ENCODE results near the gene MTHFD1L.

The MTHFD1L gene

GRCh38 chr6:151022492-151022891 lies 157.0 kb downstream of the MTHFD1L start:
- Histone ChIP-seq H3K27ac (ENCODE audit: low read length) (no peak overlapping the region), H3K27me3 (ENCODE audit: control insufficient read depth, insufficient read depth, low read length) (no peaks in the 10 kb centered on the region), H3K36me3 (ENCODE audit: control insufficient read depth, insufficient read depth, low read length) (no peaks in the 10 kb centered on the region; the same call in 1 of the 2 replicates), H3K9me3 (ENCODE audit: control insufficient read depth, insufficient read depth, low read length) (no peaks in the 10 kb centered on the region), H3K4me3 (ENCODE audit: low read length) (no peak overlapping the region), H3K4me1 (ENCODE audit: control insufficient read depth, insufficient read depth, low read length) (no peaks in the 10 kb centered on the region)
- DNase-seq (ENCODE audit: low read depth, low spot score), result no peak
- WGBS (ENCODE audit: insufficient coverage, insufficient read length), result no CpG with 5 or more reads among the region's 3 CpGs

- Histone ChIP-seq H3K4me3 (ENCODE audit: low read length) (no peak overlapping the region), H3K27ac (ENCODE audit: low read length) (no peak overlapping the region), H3K4me1 (ENCODE audit: control insufficient read depth, insufficient read depth, low read length) (no peaks in the 10 kb centered on the region), H3K36me3 (ENCODE audit: control insufficient read depth, insufficient read depth, low read length) (no peaks in the 10 kb centered on the region; the same call in 1 of the 2 replicates), H3K9me3 (ENCODE audit: control insufficient read depth, insufficient read depth, low read length) (no peaks in the 10 kb centered on the region), H3K27me3 (ENCODE audit: control insufficient read depth, insufficient read depth, low read length) (no peaks in the 10 kb centered on the region)
- DNase-seq (ENCODE audit: low read depth, low spot score), result no peak
- no CpG with 5 or more reads among the region's 5 CpGs for WGBS (ENCODE audit: insufficient coverage, insufficient read length)
Measured at GRCh38 chr6:151023342-151023741, 157.8 kb downstream of the MTHFD1L start.

GRCh38 chr6:151024597-151024996 lies 159.1 kb downstream of the MTHFD1L start:
- no peaks in the 10 kb centered on the region; the same call in 1 of the 2 replicates for H3K36me3 ChIP-seq (ENCODE audit: control insufficient read depth, insufficient read depth, low read length)
- no peaks in the 10 kb centered on the region for H3K27me3 ChIP-seq (ENCODE audit: control insufficient read depth, insufficient read depth, low read length)
- H3K4me1 ChIP-seq (ENCODE audit: control insufficient read depth, insufficient read depth, low read length), result no peaks in the 10 kb centered on the region
- H3K4me3 ChIP-seq (ENCODE audit: low read length), result no peak overlapping the region
- no peak for DNase-seq (ENCODE audit: low read depth, low spot score)
- no CpG with 5 or more reads among the region's 7 CpGs for WGBS (ENCODE audit: insufficient coverage, insufficient read length)
- no peak overlapping the region for H3K27ac ChIP-seq (ENCODE audit: low read length)
- no peaks in the 10 kb centered on the region for H3K9me3 ChIP-seq (ENCODE audit: control insufficient read depth, insufficient read depth, low read length)

- no peak overlapping the region for H3K27ac ChIP-seq (ENCODE audit: low read length)
- H3K27me3 ChIP-seq (ENCODE audit: control insufficient read depth, insufficient read depth, low read length), result no peaks in the 10 kb centered on the region
- no CpG with 5 or more reads among the region's 16 CpGs for WGBS (ENCODE audit: insufficient coverage, insufficient read length)
Measured at GRCh38 chr6:151025076-151025475, 159.6 kb downstream of the MTHFD1L start.

GRCh38 chr6:151026041-151026663 lies 160.7 kb downstream of the MTHFD1L start:
- WGBS (ENCODE audit: insufficient coverage, insufficient read length), result 100% methylated on average over 1 of the region's 4 CpGs
- H3K4me1 ChIP-seq (ENCODE audit: control insufficient read depth, insufficient read depth, low read length), result no peaks in the 10 kb centered on the region
- DNase-seq (ENCODE audit: low read depth, low spot score), result no peak
- no peaks in the 10 kb centered on the region; the same call in 1 of the 2 replicates for H3K36me3 ChIP-seq (ENCODE audit: control insufficient read depth, insufficient read depth, low read length)
- no peak overlapping the region for H3K4me3 ChIP-seq (ENCODE audit: low read length)
- no peaks in the 10 kb centered on the region for H3K9me3 ChIP-seq (ENCODE audit: control insufficient read depth, insufficient read depth, low read length)
- no peaks in the 10 kb centered on the region for H3K27me3 ChIP-seq (ENCODE audit: control insufficient read depth, insufficient read depth, low read length)
- no peak overlapping the region for H3K27ac ChIP-seq (ENCODE audit: low read length)

More at GRCh38 chr6:151025076-151025475, 159.6 kb downstream of the MTHFD1L start:
- no peak for DNase-seq (ENCODE audit: low read depth, low spot score)
- no peak overlapping the region for H3K4me3 ChIP-seq (ENCODE audit: low read length)
- no peaks in the 10 kb centered on the region for H3K4me1 ChIP-seq (ENCODE audit: control insufficient read depth, insufficient read depth, low read length)
- no peaks in the 10 kb centered on the region for H3K9me3 ChIP-seq (ENCODE audit: control insufficient read depth, insufficient read depth, low read length)
- no peaks in the 10 kb centered on the region; the same call in 1 of the 2 replicates for H3K36me3 ChIP-seq (ENCODE audit: control insufficient read depth, insufficient read depth, low read length)

- no peaks in the 10 kb centered on the region for H3K9me3 ChIP-seq (ENCODE audit: control insufficient read depth, insufficient read depth, low read length)
- H3K36me3 ChIP-seq (ENCODE audit: control insufficient read depth, insufficient read depth, low read length), result no peaks in the 10 kb centered on the region; the same call in 1 of the 2 replicates
- no peaks in the 10 kb centered on the region for H3K27me3 ChIP-seq (ENCODE audit: control insufficient read depth, insufficient read depth, low read length)
- H3K27ac ChIP-seq (ENCODE audit: low read length), result no peak overlapping the region
- H3K4me1 ChIP-seq (ENCODE audit: control insufficient read depth, insufficient read depth, low read length), result no peaks in the 10 kb centered on the region
- no peak for DNase-seq (ENCODE audit: low read depth, low spot score)
- no peak overlapping the region for H3K4me3 ChIP-seq (ENCODE audit: low read length)
- WGBS (ENCODE audit: insufficient coverage, insufficient read length), result no CpG with 5 or more reads among the region's 1 CpG
Measured at GRCh38 chr6:151027295-151027747, 161.8 kb downstream of the MTHFD1L start.

- Histone ChIP-seq H3K27ac (ENCODE audit: low read length) (no peak overlapping the region), H3K36me3 (ENCODE audit: control insufficient read depth, insufficient read depth, low read length) (no peaks in the 10 kb centered on the region; the same call in 1 of the 2 replicates), H3K4me1 (ENCODE audit: control insufficient read depth, insufficient read depth, low read length) (no peaks in the 10 kb centered on the region), H3K9me3 (ENCODE audit: control insufficient read depth, insufficient read depth, low read length) (no peaks in the 10 kb centered on the region), H3K4me3 (ENCODE audit: low read length) (no peak overlapping the region), H3K27me3 (ENCODE audit: control insufficient read depth, insufficient read depth, low read length) (no peaks in the 10 kb centered on the region)
- no peak for DNase-seq (ENCODE audit: low read depth, low spot score)
- no CpG with 5 or more reads among the region's 15 CpGs for WGBS (ENCODE audit: insufficient coverage, insufficient read length)
Measured at GRCh38 chr6:151027936-151028838, 162.7 kb downstream of the MTHFD1L start.

GRCh38 chr6:151029970-151030369 lies 164.5 kb downstream of the MTHFD1L start:
- no peak for DNase-seq (ENCODE audit: low read depth, low spot score)
- Histone ChIP-seq H3K4me3 (ENCODE audit: low read length) (no peak overlapping the region), H3K36me3 (ENCODE audit: control insufficient read depth, insufficient read depth, low read length) (no peaks in the 10 kb centered on the region; the same call in 1 of the 2 replicates), H3K9me3 (ENCODE audit: control insufficient read depth, insufficient read depth, low read length) (no peaks in the 10 kb centered on the region), H3K4me1 (ENCODE audit: control insufficient read depth, insufficient read depth, low read length) (no peaks in the 10 kb centered on the region), H3K27me3 (ENCODE audit: control insufficient read depth, insufficient read depth, low read length) (no peaks in the 10 kb centered on the region), H3K27ac (ENCODE audit: low read length) (no peak overlapping the region)
- no CpG with 5 or more reads among the region's 5 CpGs for WGBS (ENCODE audit: insufficient coverage, insufficient read length)

GRCh38 chr6:151032034-151032433 lies 166.5 kb downstream of the MTHFD1L start:
- H3K4me1 ChIP-seq (ENCODE audit: control insufficient read depth, insufficient read depth, low read length), result no peaks in the 10 kb centered on the region
- H3K9me3 ChIP-seq (ENCODE audit: control insufficient read depth, insufficient read depth, low read length), result no peaks in the 10 kb centered on the region
- no peaks in the 10 kb centered on the region; the same call in 1 of the 2 replicates for H3K36me3 ChIP-seq (ENCODE audit: control insufficient read depth, insufficient read depth, low read length)
- H3K27ac ChIP-seq (ENCODE audit: low read length), result no peak overlapping the region
- H3K27me3 ChIP-seq (ENCODE audit: control insufficient read depth, insufficient read depth, low read length), result no peaks in the 10 kb centered on the region
- no peak for DNase-seq (ENCODE audit: low read depth, low spot score)
- H3K4me3 ChIP-seq (ENCODE audit: low read length), result no peak overlapping the region
- no CpG with 5 or more reads among the region's 3 CpGs for WGBS (ENCODE audit: insufficient coverage, insufficient read length)
